ENCODE measurements around the gene POLH.

- TF ChIP-seq CTCF (conservative IDR thresholded peaks at IDR 0.05; ENCODE audit: low read length): no peak
- no peak for TF ChIP-seq EZH2phosphoT487 (IDR thresholded peaks at IDR 0.05; ENCODE audit: borderline replicate concordance, low read depth, low read length)
Observed at GRCh38 chr6:43614396-43614730, 38.4 kb downstream of the POLH start.

All from OCI-LY7 (cell line).